Activated CD4-positive, alpha-beta memory T cell treated with anti-CD3 and anti-CD28 coated beads, Interleukin-2, amount 10 ng/mL, durations not matched to agents 7 days and 5 days (primary cell): ENCODE results near the gene SIK1. TPM values are rescaled to one million over a fixed set of nuclear protein-coding genes. Genes with fewer than 3 reads are reported as not detected.
"Not testable (repeated sequence)": the region's sequence is repeated elsewhere in the genome, so short reads cannot be mapped to it uniquely, and the experiment has no call there.

Experiments
- CTCF ChIA-PET: fragments of 350-600 bp; sonication (Branson Sonifier 250); formaldehyde crosslinking; loops from one replicate; lab custom pipeline; 2021; ENCODE audit warnings: antibody characterized with exemption, inconsistent platforms; lab: Charles Lee
- POLR2A ChIA-PET: fragments of 350-600 bp; sonication (Branson Sonifier 250); formaldehyde crosslinking; loops from one replicate; lab custom pipeline; 2021; ENCODE audit warnings: antibody characterized with exemption; lab: Charles Lee
- DNase-seq: peaks from one replicate; pipeline ENCODE4 v3.0.0-alpha.2; 2020
- H3K27ac Mint-ChIP-seq: one replicate; pipeline ENCODE4 v1.8.0; 2021; ENCODE audit warnings: mild to moderate bottlenecking, mixed read lengths
- H3K27me3 Mint-ChIP-seq: one replicate; pipeline ENCODE4 v1.8.0; 2021; ENCODE audit warnings: mixed read lengths
- H3K36me3 Mint-ChIP-seq: one replicate; pipeline ENCODE4 v1.8.0; 2021; ENCODE audit warnings: low read depth, mixed read lengths
- H3K4me1 Mint-ChIP-seq: one replicate; pipeline ENCODE4 v1.8.0; 2021; ENCODE audit warnings: mixed read lengths
- H3K4me3 Mint-ChIP-seq: one replicate; pipeline ENCODE4 v1.8.0; 2021; ENCODE audit warnings: mild to moderate bottlenecking, mixed read lengths
- H3K9me3 Mint-ChIP-seq: one replicate; pipeline ENCODE4 v1.8.0; 2021; ENCODE audit warnings: mixed read lengths
- total RNA-seq, 2 experiments: library from RNA; stranded (reverse); gene quantifications; one replicate each; pipeline ENCODE4 v1.2.3, GENCODE V29; 2021

SIK1 gene
- total RNA-seq, 2 experiments from 2014 or later: 3.4 to 4.6 TPM

DNA sequence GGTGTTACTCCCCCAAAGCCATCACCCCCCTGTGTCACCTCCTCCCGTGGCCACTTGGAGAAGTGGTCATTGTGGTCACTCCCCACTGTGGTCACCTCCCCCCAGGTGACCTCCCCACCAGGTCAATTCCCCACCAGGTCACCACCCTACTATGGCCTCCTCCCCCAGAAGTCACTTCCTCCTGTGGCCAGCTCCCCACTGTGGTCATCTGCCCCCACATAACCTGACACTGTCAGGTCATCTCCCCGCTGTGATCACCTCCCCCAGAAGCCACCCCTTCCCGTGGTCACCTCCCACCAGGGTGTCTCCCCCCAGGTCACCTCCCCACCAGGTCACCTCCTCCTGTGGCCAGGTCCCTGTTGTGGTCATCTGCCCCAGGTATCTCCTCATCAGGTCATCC, 28.9 kb downstream of the SIK1 start:
- H3K4me1 Mint-ChIP-seq, H3K36me3 Mint-ChIP-seq, CTCF ChIA-PET, H3K4me3 Mint-ChIP-seq, H3K9me3 Mint-ChIP-seq, H3K27me3 Mint-ChIP-seq, H3K27ac Mint-ChIP-seq, POLR2A ChIA-PET, DNase-seq: not testable (repeated sequence)

DNA sequence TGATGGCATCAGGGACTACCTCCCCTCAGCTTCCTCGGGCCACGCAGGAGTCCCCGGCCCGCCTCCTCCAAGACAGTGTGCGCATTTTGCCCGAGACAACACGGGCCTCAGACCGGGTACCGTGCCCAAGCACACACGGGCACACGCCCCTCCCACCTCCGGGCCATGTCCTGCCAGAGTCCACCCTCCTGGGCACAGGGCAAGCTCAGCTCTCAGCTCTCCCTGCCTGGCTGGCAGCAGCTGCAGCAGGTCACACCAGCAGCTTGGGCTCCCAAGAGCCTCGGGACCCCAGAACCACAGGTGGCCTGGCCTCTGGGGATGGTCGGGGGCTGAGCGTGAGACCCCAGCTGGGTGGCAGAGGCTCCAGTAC, 29.5 kb downstream of the SIK1 start:
- H3K27me3 Mint-ChIP-seq, H3K9me3 Mint-ChIP-seq, CTCF ChIA-PET, H3K27ac Mint-ChIP-seq, POLR2A ChIA-PET, DNase-seq, H3K36me3 Mint-ChIP-seq, H3K4me3 Mint-ChIP-seq, H3K4me1 Mint-ChIP-seq: not testable (repeated sequence)

DNA sequence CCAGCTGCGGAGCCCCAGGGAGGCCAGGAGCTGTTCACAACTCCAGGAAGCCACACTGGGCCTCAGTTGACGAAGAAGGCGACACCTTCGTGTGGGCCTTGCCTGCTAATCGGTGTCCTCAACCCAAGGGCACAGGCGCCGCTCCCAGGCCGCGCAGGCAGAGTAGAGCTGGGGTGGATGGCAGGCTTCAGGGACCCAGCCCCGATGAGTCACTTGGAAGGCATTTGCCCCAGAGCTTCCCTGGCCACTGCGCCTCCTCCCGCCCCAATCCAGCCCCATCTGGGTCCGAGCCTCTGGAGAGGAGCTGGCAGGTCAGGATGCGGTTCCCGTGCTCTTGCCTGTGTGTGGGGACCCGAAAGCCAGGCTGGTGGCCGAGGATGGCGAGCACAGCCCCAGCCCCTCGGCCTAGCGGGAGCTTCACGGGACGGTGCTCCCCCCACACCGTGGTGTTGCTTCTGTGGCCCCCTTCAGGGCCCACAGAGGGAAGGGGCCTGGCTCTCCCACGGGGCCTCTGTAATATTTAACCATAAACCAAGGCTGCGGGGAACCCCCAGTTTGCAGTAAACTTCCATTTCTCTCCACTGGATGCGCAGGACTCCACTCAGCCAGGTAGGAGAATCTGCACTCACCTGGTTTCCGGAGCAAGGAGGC, 30.0 kb downstream of the SIK1 start:
- H3K4me3 Mint-ChIP-seq, H3K36me3 Mint-ChIP-seq, CTCF ChIA-PET: not testable (repeated sequence)

DNA sequence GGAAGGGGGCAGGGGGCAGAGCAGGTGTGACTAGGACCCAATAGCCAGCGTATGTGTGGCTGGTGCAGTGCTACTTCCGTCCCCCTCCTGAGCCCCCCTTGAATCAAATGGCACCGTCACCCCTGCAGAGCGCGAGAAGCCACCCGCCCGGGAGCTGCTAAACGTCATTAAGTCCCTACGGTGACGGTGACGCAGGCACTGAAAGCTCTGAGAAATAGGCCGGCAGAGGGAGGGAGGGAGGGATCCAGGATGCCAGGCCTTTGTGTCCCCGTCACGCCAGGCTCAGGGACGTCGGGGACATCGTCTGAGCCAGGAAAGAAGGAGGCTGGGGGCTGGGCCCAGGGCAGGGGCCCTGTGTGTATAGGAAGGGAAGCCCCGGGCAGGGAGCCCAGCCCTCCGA, 43.6 kb downstream of the SIK1 start:
- H3K27ac Mint-ChIP-seq, H3K36me3 Mint-ChIP-seq, H3K9me3 Mint-ChIP-seq, CTCF ChIA-PET, DNase-seq, H3K4me3 Mint-ChIP-seq, H3K4me1 Mint-ChIP-seq, POLR2A ChIA-PET, H3K27me3 Mint-ChIP-seq: not testable (repeated sequence)

More for the DNA sequence above, 30.0 kb downstream of the SIK1 start:
- H3K4me1 Mint-ChIP-seq, H3K9me3 Mint-ChIP-seq, H3K27ac Mint-ChIP-seq, DNase-seq, POLR2A ChIA-PET, H3K27me3 Mint-ChIP-seq: not testable (repeated sequence)

DNA sequence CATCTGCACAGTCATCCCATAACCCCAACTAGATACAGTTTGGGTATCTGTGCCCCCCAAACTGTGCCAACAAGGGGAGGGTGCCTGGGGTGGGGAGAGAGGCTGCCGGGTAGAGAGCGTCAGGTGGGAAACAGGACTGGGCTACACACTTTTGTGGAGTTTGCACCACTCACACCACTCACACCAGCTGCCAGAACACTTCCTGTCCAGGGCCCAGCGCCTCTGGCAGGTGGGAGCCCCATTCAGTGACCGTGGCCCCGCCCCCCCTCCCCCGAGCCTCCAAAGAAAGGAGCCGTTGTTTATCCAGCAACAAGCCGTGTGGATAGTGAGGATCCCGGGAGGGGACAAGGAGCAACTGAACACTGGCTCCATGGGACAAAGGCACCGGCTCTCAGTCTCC, 44.0 kb downstream of the SIK1 start:
- H3K4me3 Mint-ChIP-seq, H3K4me1 Mint-ChIP-seq, H3K9me3 Mint-ChIP-seq, H3K36me3 Mint-ChIP-seq, H3K27ac Mint-ChIP-seq, CTCF ChIA-PET, POLR2A ChIA-PET, DNase-seq, H3K27me3 Mint-ChIP-seq: not testable (repeated sequence)

DNA sequence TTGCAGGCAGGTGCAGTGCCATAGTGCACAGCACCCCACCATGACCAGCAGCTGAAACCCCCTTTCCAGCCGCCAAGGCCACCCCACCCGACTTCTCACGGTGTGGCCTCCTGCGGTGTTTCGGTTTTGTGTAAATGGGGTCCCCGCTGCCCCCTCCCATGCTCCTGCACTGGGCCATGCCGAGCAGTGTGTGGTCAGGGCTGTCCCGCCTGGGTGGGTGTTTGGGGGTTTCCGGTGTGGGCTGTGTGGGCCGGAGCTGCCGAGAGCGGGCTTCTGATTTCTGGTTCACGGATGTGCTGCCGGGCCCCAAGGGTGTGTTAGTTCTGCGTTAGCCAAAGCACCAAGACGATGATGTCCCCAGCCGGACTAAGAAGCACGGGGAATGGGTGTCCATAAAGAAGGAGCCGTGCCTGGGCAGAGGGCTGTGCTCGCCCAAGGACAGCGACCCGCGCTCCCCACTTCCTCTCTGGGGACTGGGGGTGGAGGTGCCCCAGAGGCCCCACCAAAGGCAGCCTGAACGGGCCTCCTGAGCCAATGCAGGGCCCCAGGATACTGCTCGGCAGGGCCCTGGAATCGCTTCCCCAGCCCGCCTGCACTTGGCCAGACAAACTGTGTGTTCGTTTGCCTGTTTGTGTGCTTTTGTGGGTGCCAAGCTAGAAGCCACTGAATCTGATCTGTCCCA, 45.9 kb downstream of the SIK1 start:
- H3K36me3 Mint-ChIP-seq, CTCF ChIA-PET, H3K27me3 Mint-ChIP-seq, H3K4me1 Mint-ChIP-seq, H3K4me3 Mint-ChIP-seq, DNase-seq, H3K27ac Mint-ChIP-seq, POLR2A ChIA-PET, H3K9me3 Mint-ChIP-seq: not testable (repeated sequence)

DNA sequence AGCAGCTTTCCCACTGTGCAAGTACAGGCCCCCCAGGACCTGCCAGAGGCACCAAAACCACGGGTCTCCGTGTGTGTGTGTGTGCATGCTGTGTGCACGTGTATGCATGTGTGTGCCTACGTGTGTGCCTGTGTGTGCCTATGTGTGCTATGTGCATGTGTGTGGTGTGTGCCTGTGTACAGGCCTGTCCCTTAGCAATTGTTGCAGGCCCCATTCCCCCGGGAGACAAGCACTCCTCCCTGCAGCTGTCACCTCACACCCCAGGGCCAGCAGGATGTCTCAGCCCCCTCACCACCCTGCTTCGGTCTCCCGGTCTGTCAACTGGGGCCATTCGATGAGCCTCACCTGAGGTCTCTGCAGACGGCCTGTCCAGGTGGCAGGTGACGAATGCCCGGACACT, 46.6 kb downstream of the SIK1 start:
- H3K4me3 Mint-ChIP-seq, H3K4me1 Mint-ChIP-seq, DNase-seq, H3K9me3 Mint-ChIP-seq, H3K36me3 Mint-ChIP-seq, H3K27ac Mint-ChIP-seq, POLR2A ChIA-PET, CTCF ChIA-PET, H3K27me3 Mint-ChIP-seq: not testable (repeated sequence)

DNA sequence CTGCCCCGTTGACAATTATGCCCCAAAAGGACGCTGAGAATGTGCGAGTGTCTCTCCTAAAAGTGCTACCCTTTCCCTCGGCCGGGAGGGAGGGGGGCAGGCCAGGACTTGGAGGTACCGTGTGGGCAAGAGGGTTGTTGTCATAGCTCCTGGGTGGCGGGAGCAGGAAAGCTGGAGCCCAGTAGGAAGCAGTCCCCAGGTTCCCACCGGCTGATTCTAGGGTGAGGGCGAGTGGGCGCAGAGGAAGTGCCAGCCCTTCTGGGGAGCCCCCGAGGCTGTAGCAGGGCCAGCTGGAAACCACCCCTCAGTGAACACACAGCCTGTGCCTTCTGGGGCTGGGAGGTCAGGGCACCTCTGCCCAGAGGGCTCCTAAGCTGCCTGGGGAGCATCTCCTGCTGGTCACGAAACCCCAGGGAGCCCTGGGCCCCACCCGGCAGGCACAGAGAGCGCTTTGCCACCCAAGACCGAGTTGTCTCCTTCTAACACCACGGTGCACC, 47.3 kb downstream of the SIK1 start:
- H3K4me3 Mint-ChIP-seq, H3K36me3 Mint-ChIP-seq, POLR2A ChIA-PET, H3K4me1 Mint-ChIP-seq, CTCF ChIA-PET, H3K27ac Mint-ChIP-seq, H3K27me3 Mint-ChIP-seq, H3K9me3 Mint-ChIP-seq, DNase-seq: not testable (repeated sequence)

DNA sequence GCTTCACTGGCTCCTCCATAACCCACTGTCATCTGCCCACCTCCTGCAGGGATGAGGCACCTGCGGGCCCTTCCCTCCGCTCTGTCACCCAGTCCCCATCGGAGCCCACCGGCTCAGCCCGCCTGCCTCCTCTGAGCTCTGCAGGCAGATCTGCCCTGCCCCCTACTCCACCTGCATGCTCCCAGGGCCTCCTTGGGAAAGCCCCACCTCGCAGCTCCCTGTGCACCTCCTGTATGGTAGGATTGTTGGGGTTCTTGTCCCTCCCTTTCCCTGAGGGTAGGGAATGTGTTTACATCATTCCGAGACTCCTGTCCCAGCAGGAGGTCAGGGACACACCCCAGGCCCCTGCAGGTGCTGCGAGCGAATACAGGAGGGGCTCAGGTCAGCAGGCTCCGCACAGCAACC, 50.5 kb downstream of the SIK1 start:
- Mint-ChIP-seq H3K9me3 (no peaks in the 10 kb centered on the region), H3K27ac (no peak overlapping the region), H3K4me1 (no peaks in the 10 kb centered on the region), H3K36me3 (no peaks in the 10 kb centered on the region), H3K27me3 (no peaks in the 10 kb centered on the region), H3K4me3 (no peak overlapping the region)
- ChIA-PET POLR2A (no interaction called here), CTCF (no interaction called here)
- no peak for DNase-seq

DNA sequence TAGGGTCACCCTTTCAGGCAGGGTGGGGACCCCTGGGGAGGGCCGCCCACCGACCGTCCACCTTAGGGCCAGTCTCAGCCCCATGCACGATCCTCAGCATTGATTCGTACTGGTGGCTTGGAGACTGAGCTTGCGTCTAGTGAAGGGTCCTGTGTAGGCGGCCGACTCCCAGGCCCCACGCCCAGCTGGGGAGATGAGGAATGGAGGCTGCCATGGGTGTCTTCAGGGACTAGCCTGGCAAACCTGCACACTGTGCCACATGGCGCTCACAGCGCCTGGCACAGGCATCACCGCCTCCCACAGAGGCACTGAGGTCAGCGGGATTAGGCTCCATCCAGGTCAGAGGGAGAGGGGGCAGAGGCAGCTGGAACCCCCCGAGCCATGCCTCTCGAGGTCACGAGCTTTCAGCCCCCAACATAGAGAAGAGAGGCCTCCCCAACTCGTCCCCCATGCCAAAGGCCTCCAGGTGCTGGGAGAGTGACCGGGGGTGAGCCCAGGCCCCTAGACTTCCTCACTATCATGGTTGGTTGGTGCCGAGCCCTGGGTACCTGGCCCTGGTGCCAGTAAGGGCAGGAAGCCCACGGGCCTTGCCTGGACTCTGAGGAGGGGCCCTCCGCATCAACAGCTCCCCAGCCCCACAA, 51.0 kb downstream of the SIK1 start:
- Mint-ChIP-seq H3K36me3 (no peaks in the 10 kb centered on the region), H3K4me1 (no peaks in the 10 kb centered on the region), H3K4me3 (no peak overlapping the region), H3K27ac (no peak overlapping the region), H3K27me3 (no peaks in the 10 kb centered on the region), H3K9me3 (no peaks in the 10 kb centered on the region)
- ChIA-PET CTCF (no interaction called here), POLR2A (no interaction called here)
- no peak for DNase-seq

DNA sequence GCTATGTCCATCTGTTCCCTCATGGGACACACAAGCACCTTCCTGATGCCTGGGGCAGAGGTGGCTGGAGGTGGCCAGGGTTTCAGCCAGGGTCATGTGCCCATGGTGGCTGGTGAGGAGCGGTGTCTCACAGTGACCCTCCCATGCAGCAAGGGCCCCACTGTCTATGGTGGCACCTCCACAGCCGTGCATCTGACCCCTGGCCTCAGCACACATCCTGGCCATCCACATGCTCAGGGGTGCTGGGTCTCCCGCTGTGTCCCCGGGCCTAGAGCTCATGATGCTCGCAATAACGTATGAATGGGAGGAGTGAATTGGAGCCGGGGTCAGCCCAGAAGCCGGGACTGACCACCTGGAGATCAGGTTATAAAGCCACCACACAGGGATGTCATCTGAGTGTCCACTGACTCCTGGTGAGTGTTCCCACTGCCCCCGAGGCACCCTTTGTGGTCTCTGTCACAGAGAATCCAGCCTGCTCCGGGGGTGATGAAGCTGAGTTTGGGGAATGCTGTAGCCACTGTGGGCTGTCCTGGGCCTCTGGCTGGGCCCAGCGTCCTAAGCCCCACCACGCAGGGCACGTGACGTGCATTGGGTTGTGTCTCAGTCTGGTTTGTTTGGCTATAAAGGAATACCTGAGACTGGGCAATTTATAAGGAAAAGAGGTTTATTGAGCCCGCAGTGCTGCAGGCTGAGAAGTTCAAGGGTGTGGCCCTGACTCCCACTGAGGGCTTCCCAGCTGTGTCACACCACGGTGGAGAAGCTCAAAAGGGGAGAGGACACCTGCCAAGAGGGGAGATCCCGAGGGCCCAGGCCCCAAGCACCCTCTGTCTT, 51.7 kb downstream of the SIK1 start:
- Mint-ChIP-seq H3K4me3 (no peak overlapping the region), H3K4me1 (no peaks in the 10 kb centered on the region), H3K27ac (no peak overlapping the region), H3K36me3 (no peaks in the 10 kb centered on the region), H3K27me3 (no peaks in the 10 kb centered on the region), H3K9me3 (no peaks in the 10 kb centered on the region)
- DNase-seq: no peak
- ChIA-PET CTCF (no interaction called here), POLR2A (no interaction called here)

DNA sequence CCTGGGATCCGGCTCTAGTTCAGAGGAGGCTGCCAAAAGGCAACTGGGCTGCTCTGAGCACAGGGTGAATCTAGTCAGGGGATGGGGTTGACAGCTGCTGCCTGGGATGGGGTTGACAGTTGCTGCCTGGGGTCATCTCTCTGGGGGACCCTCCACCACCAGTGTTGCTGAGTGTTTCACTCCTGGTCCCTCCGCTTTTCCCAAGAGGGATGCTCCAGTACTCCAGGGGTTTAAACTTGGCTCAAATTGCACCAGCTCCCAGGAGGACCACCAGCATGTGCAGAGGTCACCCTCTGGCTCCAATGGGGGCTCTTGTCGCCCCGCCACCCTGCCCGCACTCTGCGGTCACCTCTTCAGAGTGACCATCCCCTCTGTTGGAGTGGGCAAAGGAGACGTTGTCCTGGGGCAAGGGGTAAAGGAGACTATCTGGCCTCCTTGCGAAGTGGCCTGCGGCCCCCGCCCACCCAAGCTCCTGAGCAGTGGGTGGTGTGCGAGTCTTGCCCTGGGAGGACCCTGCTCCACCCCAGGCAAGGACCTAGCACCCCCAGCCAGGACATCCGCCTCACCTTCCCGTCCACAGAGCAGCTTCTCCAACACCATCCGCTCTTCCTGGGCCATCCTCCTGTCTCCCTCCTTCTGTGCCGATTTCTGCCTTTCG, 52.6 kb downstream of the SIK1 start:
- CTCF ChIA-PET: no interaction called here
- POLR2A ChIA-PET: no interaction called here

More for the DNA sequence above, 52.6 kb downstream of the SIK1 start:
- Mint-ChIP-seq H3K4me3 (no peak overlapping the region), H3K4me1 (no peaks in the 10 kb centered on the region), H3K27ac (no peak overlapping the region), H3K36me3 (no peaks in the 10 kb centered on the region), H3K9me3 (no peaks in the 10 kb centered on the region), H3K27me3 (peaks cover 3% of the 10 kb centered on the region)
- DNase-seq: no peak
